Stimulated activated CD8-positive, alpha-beta memory T cell treated with anti-CD3 and anti-CD28 coated beads, Interleukin-15, amount 100 ng/mL, for 4 hours (primary cell): Measurements from ENCODE around the gene SLC43A3.
"Not testable (repeated sequence)": the region's sequence is repeated elsewhere in the genome, so short reads cannot be mapped to it uniquely, and the experiment has no call there.

Experiments
- DNase-seq, 2 donors: peaks; one replicate each; pipeline ENCODE4 v3.0.0-alpha.2; 2020; ENCODE audit warnings: low read depth in 2 of 2

The SLC43A3 gene

GRCh38 chr11:57405271-57405860, 21.6 kb downstream of the SLC43A3 start:
- no peak for DNase-seq

- no peak for DNase-seq
Observed at GRCh38 chr11:57403802-57404147, 23.1 kb downstream of the SLC43A3 start.

GRCh38 chr11:57403003-57403801, 23.7 kb downstream of the SLC43A3 start:
- DNase-seq, result not testable (repeated sequence)

DNA sequence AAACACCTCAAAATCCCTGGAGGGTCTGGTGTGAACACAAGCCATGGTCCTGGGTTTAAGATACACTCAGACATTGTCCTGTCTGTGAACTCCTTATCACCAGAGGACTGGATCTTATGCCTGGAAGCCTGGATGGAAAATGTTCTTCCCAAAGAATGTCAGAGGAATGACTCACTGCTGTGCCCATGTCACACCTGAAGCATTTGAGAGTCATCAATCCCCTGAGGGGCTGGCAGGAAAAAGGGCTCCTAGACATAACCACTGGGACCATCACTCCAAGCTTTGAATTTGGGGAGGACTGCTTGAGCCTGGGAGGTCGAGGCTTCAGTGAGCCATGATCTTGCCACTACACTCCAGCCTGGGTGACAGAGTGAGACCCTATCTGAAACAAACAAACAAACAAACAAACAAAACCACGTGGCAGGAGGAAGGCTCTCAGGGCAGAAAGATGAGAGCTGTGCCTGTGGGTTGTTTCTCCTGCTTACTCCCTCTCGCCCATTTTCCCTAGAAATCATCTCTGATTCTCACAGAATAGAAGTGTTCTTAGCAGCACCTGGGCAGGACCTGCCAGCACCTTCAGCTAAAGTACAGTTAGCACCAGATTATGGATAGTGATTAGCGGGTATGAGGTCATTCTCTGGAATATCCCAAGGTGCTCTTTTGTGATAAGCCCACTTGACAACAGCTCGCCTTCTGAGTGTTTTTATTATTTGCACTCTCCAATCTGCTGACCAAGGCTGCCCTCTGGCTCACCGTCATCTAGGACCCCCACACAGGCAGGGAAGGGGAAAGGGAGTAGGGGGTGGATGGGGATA, 24.5 kb downstream of the SLC43A3 start:
- DNase-seq, result no peak

DNA sequence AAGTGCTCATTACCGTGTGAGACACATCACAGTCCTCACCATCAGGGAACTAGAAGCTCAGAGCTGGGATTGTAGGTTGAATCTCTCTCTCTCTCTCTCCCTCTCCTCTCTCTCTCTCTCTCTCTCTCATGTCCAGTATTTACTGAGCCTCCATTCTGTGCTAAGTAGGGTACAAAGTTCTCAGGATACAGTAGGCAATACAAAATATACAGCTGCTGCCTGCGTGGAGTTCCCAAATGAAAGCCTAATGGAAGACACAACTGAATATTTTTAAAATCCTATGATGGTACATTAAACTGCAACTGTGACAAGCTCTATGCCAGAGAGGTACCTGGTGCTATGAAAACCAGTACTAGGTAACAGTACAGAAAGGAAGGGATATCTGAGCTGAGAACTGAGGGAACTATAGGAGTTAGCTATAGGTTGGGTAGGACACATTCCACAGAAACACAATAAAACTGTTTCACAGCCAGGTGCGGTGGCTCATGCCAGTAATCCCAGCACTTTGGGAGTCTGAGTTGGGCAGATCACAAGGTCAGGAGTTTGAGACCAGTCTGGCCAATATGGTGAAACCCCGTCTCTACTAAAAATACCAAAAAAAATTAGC, 26.8 kb downstream of the SLC43A3 start:
- no peak for DNase-seq

GRCh38 chr11:57399221-57399620, 27.7 kb downstream of the SLC43A3 start:
- DNase-seq, result no peak

DNA sequence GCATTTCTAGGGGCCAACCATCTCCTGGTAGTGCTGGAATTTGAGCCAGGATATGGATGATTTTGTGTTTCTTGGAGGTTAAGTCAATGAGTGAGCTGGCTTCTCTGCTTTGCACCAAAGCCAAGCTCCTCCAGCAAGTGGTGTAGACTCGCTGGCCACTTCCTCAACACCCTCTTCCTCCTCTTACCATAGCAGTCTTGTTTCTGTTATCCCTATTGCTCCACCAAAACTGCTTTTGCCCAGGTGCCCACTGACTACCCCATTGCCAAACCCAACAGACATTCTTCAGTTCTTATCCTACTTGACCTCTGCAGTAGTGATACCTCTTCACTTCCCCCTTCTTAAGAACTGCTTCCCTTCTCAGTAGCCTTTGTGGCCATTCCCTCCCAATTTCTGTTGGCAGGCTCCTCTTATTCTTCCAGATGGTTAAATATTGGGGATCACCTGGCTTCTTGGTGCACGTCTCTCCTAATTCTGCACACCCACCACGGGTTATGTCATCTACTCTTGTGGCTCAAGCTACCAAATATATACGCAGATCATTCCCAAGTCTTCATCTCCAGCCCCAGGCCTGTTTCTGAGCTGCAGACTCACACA, 29.4 kb downstream of the SLC43A3 start:
- DNase-seq, result no peak

DNA sequence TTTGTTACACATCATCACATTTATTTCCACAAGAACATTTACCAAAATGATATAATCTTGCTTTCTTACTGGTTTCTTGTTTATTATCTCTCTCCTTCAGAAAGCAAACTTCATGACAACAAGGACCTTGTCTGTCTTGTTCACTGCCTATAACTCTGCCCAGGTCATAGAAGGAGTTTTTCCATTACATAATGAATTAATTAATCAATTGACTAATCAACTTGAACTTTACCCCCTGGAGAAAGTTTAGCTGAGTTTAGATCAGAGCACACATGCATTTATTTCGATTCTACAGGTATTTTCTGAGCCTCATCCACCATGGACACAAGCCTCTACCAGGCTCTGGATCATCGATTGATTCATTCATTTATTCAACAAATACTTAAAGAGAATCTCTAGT, 30.2 kb downstream of the SLC43A3 start:
- no peak for DNase-seq

- DNase-seq, result no peak
Observed at GRCh38 chr11:57395905-57396623, 30.9 kb downstream of the SLC43A3 start.

- no peak for DNase-seq
Observed at GRCh38 chr11:57394203-57394965, 32.5 kb downstream of the SLC43A3 start.

DNA sequence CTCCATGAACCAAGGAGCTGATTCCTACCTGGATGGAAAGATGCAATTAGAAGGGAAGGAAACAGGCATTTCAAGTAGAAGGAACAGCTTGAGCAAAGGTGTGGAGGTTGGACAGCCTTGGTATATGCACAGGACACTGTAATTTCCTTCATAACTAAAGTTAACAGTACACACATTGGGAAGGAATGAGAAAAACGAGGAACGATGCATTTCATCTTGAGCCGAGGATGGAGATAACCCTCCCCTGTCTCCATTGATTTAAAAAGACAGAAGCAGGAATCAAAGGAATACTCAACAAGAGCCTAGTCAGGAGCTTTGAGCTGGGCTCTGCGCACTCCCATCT, 34.2 kb downstream of the SLC43A3 start:
- no peak for DNase-seq

GRCh38 chr11:57392066-57392762, 34.7 kb downstream of the SLC43A3 start:
- DNase-seq, result no peak

DNA sequence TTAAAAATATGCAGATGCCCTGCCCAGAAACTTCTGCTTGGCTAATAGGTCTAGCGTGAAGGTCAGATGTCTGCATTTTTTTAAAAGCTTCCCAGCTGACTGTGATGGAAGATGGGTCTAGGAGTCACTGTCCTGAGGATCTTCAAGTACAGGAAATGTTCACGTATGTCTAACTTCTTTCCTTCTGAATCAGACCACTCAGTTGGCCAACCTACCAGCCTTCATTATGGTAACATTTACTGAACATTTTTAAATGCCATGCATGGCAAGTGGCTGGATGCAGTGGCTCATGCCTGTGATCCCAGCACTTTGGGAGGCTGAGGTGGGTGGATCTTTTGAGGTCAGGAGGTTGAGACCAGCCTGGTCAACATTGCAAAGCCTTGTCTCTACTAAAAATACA, 35.4 kb downstream of the SLC43A3 start:
- DNase-seq, result no peak

DNA sequence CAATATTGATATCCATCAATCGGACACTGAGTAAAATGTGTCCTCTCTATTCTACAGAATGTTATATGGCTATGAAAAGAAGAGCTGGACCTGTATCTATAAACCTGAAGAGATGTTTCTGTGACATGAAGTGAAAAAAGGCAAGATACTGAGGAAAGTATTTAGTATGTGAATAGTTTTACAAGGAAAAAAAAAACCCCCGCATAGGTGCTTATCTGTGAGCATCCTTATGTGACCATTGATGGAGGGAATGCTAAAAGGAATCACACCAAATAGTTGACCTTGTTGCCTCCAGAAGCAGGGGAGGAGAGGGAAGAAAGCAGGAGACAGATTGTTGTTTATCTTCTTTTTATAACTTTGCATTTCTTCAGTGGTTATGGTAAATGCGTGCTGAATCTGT, 35.8 kb downstream of the SLC43A3 start:
- DNase-seq, result no peak

DNA sequence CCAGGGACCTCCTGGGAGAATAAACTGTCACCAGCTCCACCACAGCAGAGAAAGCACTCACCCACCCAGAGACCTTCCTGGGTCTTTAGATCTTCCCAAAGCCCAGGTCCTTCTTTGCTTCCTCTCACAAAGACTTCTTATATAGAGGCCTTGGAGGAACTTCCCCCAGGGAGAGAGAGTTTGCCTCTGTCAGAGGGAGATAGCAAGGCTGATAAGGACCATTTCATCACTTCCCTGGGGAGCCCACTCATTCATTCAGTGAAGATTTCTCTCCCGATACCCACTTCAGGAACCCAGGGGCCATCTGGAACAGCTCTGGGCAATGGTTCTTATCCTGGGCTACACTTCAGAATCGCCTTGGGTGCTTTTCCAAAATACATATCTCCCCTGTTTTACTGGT, 36.4 kb downstream of the SLC43A3 start, which contains the start of gene PRG2:
PRG2 (minus strand) TSS at position 116 of the 400 bp plus-strand sequence. CDS start 706 bp downstream, outside the sequence.
- DNase-seq, result no peak

- no peak for DNase-seq
Observed at GRCh38 chr11:57387289-57388030, 39.5 kb downstream of the SLC43A3 start.

DNA sequence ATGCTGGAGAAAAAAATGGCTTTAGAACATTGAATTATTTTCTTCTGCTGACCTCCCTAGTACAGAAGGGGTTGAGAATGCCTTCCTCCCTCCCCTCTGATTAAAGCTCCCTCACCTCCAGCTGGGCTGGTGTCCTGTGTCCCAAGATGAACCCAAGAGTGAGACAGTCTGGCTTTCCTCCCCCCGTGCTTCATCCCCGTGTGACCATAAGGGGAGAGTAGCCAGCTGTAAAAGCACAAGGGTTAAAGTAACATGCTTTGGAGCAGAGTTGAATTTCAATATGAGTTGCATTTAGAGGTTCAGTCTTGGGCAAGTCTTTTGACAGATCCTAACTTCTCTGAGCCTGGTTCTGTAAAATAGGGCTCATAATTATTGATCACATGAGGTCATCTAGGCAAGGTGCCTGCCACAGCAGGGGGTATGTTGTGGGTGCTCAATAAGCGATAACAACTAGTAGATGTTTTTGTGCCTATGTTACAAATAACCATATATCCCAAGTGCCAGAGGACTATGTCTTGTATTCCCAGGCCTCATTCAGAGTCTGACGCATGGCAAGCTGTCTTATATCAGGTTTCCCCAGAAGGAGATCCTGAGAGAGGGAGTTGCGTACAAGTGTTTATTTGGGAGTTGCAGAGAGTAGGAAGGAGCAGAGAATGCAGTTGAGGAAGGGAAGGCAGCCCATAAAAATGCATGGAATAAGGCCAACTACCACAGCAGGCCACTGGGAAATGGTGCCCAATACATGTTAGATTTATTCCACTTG, 40.6 kb downstream of the SLC43A3 start:
- DNase-seq, result no peak

DNA sequence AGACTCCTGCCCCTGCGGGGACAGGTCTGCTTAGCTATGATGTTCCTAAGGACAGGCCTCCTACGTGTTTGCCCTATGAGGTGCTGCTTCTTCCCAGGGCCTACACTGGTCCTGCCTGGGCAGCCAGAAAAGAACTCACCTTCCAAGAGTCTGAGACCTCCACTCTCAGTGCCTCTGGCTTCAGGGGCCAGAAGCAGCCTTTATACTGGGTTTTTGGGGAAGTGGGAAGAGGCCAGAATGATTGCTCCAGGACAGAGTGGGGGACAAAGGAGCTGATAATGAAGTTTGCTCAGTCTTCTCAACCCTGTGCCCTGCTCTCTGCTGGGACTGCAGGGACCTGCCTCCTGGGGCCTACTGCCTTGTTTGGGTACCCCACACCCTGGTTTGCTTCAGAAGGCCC, 45.9 kb downstream of the SLC43A3 start, which contains the start of gene PRG3:
PRG3 (minus strand) TSS at position 176 of the 400 bp plus-strand sequence. CDS start 442 bp downstream, outside the sequence.
- no peak for DNase-seq
